IMR-90 (cell line): ENCODE measurements around the gene EXOC4.

Experiments used
- BHLHE40 ChIP-seq: fragments of 150-350 bp; IDR thresholded peaks from 2 replicates; pipeline ENCODE4 v1.6.1; 2016; ENCODE audit warnings: mild to moderate bottlenecking, low read depth, low read length
- POLR2A ChIP-seq: IDR thresholded peaks from 2 replicates; pipeline ENCODE4 v1.6.1; 2012; ENCODE audit warnings: mild to moderate bottlenecking, low read depth, low read length
- RCOR1 ChIP-seq: IDR thresholded peaks from 2 replicates; pipeline ENCODE4 v1.6.1; 2012; ENCODE audit warnings: mild to moderate bottlenecking, low read length, improper control_type of control experiment; ENCODE audit not compliant: insufficient replicate concordance
- TF ChIP-seq, protein P1 (sequence below): conservative IDR thresholded peaks from 2 replicates; pipeline ENCODE4 v1.5.1; 2012; ENCODE audit warnings: mild to moderate bottlenecking, low read depth, low read length, improper control_type of control experiment

DNA sequence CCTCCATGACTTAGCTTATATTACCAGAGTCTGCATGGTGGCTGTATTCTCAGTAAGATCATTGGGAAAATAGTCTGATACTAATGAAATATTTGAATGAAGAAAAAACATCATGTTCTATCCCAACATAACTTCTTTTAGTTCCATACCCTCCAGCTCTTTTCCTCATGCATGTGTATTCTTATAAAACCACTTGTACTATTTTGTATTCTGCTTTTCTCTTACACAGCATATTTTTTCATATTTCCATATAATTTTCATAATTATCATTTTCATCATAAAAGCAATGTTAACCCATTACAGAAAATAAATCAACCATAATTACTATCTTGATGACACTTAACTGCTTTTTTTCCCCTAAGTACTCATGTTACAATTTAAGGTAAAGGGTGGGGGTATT lies 503.0 kb downstream of the EXOC4 start:
- TF ChIP-seq, protein P1, sequence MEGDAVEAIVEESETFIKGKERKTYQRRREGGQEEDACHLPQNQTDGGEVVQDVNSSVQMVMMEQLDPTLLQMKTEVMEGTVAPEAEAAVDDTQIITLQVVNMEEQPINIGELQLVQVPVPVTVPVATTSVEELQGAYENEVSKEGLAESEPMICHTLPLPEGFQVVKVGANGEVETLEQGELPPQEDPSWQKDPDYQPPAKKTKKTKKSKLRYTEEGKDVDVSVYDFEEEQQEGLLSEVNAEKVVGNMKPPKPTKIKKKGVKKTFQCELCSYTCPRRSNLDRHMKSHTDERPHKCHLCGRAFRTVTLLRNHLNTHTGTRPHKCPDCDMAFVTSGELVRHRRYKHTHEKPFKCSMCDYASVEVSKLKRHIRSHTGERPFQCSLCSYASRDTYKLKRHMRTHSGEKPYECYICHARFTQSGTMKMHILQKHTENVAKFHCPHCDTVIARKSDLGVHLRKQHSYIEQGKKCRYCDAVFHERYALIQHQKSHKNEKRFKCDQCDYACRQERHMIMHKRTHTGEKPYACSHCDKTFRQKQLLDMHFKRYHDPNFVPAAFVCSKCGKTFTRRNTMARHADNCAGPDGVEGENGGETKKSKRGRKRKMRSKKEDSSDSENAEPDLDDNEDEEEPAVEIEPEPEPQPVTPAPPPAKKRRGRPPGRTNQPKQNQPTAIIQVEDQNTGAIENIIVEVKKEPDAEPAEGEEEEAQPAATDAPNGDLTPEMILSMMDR, result no peak
- TF ChIP-seq RCOR1 (no peak), POLR2A (no peak), BHLHE40 (no peak)
